ENCODE data around the gene PDILT.

The PDILT gene

DNA sequence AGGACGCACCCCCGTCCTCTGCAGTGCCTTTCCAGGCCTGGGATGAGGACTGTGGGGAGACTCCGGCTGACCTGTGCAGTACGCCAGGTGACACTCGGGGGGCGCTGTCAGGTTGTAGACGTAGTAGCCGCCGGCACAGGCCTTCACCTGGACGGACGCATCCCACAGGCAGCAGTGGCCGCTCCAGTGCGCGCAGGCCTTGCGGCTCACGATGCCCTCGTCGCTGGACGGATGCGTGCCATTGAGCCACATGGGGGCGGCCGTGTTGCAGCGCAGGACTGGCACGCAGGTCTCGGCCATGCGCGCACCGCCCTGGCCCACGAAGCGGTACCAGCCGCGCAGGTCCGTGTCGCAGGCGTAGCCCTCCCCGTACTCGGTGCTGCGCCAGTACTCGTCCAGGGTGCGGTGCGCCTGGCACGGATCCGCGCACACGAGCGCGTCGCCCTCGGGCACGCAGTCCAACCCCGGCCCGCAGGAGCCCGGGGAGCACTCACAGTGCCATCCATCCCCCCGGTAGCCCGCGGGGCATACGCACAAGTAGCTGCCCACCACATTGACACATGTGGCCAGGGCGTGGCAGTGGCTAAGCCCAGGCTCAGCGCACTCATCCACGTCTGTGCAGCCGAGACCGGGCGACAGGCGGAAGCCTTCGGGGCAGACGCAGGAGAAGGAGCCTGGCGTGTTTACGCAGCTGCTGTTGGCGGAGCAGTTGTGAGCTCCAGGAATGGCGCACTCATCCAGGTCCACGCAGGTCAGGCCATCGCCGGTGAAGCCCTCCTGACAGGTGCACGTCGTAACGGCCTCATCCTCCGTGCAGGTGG lies 56.0 kb downstream of the PDILT start:
- TF ChIP-seq, protein P1, sequence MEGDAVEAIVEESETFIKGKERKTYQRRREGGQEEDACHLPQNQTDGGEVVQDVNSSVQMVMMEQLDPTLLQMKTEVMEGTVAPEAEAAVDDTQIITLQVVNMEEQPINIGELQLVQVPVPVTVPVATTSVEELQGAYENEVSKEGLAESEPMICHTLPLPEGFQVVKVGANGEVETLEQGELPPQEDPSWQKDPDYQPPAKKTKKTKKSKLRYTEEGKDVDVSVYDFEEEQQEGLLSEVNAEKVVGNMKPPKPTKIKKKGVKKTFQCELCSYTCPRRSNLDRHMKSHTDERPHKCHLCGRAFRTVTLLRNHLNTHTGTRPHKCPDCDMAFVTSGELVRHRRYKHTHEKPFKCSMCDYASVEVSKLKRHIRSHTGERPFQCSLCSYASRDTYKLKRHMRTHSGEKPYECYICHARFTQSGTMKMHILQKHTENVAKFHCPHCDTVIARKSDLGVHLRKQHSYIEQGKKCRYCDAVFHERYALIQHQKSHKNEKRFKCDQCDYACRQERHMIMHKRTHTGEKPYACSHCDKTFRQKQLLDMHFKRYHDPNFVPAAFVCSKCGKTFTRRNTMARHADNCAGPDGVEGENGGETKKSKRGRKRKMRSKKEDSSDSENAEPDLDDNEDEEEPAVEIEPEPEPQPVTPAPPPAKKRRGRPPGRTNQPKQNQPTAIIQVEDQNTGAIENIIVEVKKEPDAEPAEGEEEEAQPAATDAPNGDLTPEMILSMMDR (IDR thresholded peaks at IDR 0.05; ENCODE audit: low read depth, low read length, missing control alignments), result no peak
- DNase-seq (ENCODE audit: low read depth), result no peak
- H3K4me3 ChIP-seq (ENCODE audit: low read depth, low read length), result no peak overlapping the region

DNA sequence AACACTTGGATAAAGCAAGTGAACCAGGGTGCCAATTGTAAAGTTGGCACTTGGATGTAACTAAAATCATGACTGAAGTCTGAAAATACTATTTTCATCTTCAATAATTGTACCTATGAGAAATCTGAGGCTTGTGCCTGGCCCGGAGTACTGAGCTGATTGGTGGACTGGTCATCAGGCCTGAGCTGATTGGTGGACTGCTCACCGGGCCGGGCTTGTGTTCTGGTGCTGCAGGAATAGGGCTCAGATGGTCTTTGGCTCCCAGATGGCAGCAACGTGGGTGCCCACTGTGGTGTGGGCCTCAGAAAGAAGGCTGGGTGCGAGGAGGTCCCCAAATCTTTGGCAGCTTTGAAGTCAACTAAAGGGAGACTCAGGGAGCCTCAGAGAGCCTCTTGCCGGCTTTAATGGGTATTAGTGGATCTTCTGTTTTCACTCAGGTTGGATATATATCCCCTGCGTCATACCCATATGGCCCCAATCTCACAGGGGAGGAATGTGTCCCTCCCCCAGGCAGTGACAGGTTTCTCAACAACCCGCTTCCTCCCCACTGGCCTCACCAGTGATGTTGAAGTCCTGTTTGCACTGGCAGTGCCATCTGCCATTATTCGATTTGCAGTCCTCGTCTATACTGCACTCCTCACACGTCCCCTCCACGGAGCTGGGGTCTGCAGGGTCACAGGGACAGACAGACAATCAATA lies 56.7 kb downstream of the PDILT start:
- DNase-seq (ENCODE audit: low read depth), result no peak
- no peak overlapping the region for H3K4me3 ChIP-seq (ENCODE audit: low read depth, low read length)
- TF ChIP-seq, protein P1 (IDR thresholded peaks at IDR 0.05; ENCODE audit: low read depth, low read length, missing control alignments), result no peak

GRCh38 chr16:20344611-20345010 lies 59.9 kb downstream of the PDILT start:
- DNase-seq (ENCODE audit: low read depth), result no peak
- TF ChIP-seq, protein P1 (IDR thresholded peaks at IDR 0.05; ENCODE audit: low read depth, low read length, missing control alignments), result no peak
- no peak overlapping the region for H3K4me3 ChIP-seq (ENCODE audit: low read depth, low read length)

DNA sequence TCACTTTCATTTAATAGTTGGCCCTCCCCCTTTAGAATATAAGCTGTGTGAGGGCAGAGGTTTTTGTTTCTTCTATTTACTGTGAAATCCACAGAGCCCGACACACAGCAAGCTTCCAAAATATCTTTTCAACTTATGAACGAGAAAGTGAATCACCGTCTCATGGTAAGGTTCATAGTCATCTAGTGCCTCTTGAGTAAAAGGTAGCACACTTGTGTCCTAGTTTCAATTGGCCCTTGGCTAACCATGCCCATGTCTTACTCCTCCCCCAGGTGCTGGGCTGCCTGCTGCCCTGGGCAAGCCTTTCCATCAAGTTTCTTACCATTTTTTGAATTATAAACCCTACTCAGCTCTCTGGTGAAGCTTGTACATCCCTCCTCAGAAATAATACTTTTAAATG lies 64.8 kb downstream of the PDILT start:
- H3K4me3 ChIP-seq (ENCODE audit: low read depth, low read length), result no peak overlapping the region
- DNase-seq (ENCODE audit: low read depth), result no peak
- TF ChIP-seq, protein P1 (IDR thresholded peaks at IDR 0.05; ENCODE audit: low read depth, low read length, missing control alignments), result no peak

GRCh38 chr16:20336955-20337354 lies 67.6 kb downstream of the PDILT start:
- no peak for DNase-seq (ENCODE audit: low read depth)
- no peak overlapping the region for H3K4me3 ChIP-seq (ENCODE audit: low read depth, low read length)
- TF ChIP-seq, protein P1 (IDR thresholded peaks at IDR 0.05; ENCODE audit: low read depth, low read length, missing control alignments), result no peak

DNA sequence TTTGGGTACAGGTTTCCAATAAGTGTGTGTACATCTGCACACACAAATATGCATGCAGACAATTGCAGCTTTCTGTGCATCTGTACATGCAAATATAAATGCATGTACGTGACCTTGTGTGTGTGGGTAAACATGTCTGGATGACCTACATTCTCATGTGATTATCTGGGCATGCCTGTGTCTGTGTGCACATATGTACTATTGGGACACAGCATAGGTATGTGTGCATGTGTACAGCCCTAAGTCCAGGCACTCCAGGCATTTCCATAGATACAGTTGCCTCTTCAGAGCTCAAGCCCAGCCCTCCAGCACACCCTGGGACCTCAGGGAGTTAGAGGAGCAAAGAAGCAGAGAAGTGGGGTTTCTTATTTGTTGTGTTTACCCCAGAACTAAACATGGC lies 70.1 kb downstream of the PDILT start:
- no peak overlapping the region for H3K4me3 ChIP-seq (ENCODE audit: low read depth, low read length)
- DNase-seq (ENCODE audit: low read depth), result no peak
- TF ChIP-seq, protein P1 (IDR thresholded peaks at IDR 0.05; ENCODE audit: low read depth, low read length, missing control alignments), result no peak
